ENCODE measurements around the gene MCC. TPM values are rescaled to one million over a fixed set of nuclear protein-coding genes. Genes with fewer than 3 reads are reported as not detected.

Gene MCC
- polyA plus RNA-seq, 1 donor (not counting 4 experiments of a cell fraction or from before 2014, with no cell fraction given), result 24.6 TPM

- Histone ChIP-seq H3K4me2 (ENCODE audit: control insufficient read depth, extremely low read depth, insufficient read depth, low read depth, low read length) (no peak overlapping the region), H3K27me3 (ENCODE audit: control insufficient read depth, extremely low read depth, insufficient read depth, low read length) (no peaks in the 10 kb centered on the region), H3K36me3 (ENCODE audit: control insufficient read depth in 2 of 2, extremely low read depth in 1 of 2, insufficient read depth in 2 of 2, low read length in 2 of 2) (no peaks in the 10 kb centered on the region), H3K9ac (ENCODE audit: control insufficient read depth, extremely low read depth, insufficient read depth, low read length) (no peak overlapping the region), H2AFZ (ENCODE audit: control insufficient read depth, low read length) (no peak overlapping the region), H3K79me2 (ENCODE audit: control insufficient read depth, insufficient read depth, low read length) (no peaks in the 10 kb centered on the region), H3K9me3 (ENCODE audit: control insufficient read depth, low read depth, low read length) (no peaks in the 10 kb centered on the region), H3K9me1 (ENCODE audit: control insufficient read depth, extremely low read depth, insufficient read depth, low read length) (no peaks in the 10 kb centered on the region), H3K27ac (ENCODE audit: control insufficient read depth, insufficient read depth, low read length) (no peak overlapping the region), H4K20me1 (ENCODE audit: control insufficient read depth, extremely low read depth, insufficient read depth, low read length) (no peaks in the 10 kb centered on the region), H3K4me3 (ENCODE audit: control insufficient read depth in 2 of 3, extremely low read depth in 1 of 3, insufficient read depth in 2 of 3, low read depth in 1 of 3, low read length in 3 of 3) (no peak overlapping the region), H3K4me1 (ENCODE audit: control insufficient read depth, extremely low read depth, insufficient read depth, low read length) (no peaks in the 10 kb centered on the region)
- DNase-seq (ENCODE audit: low read depth, low spot score), result no peak
- dilution Hi-C loops (cut with MboI; ENCODE audit: extremely low pct_ligation_motif_present, low sequenced_read_pairs), result no loop called here
- no peak for FAIRE-seq
- TF ChIP-seq CTCF (optimal IDR thresholded peaks at IDR 0.05 in 1 of 3, IDR thresholded peaks at IDR 0.05 in 1 of 3, conservative IDR thresholded peaks at IDR 0.05 in 1 of 3; ENCODE audit: extremely low read depth in 1 of 3, insufficient read depth in 2 of 3, low read length in 3 of 3), result no peak
- no peak for TF ChIP-seq EZH2 (IDR thresholded peaks at IDR 0.05; ENCODE audit: low read length)
These were observed 167.9 kb downstream of the MCC start for GRCh38 chr5:113320273-113320780.

GRCh38 chr5:113319256-113320053 is 168.8 kb downstream of the MCC start:
- Histone ChIP-seq H3K4me2 (ENCODE audit: control insufficient read depth, extremely low read depth, insufficient read depth, low read depth, low read length) (no peak overlapping the region), H3K4me3 (ENCODE audit: control insufficient read depth in 2 of 3, extremely low read depth in 1 of 3, insufficient read depth in 2 of 3, low read depth in 1 of 3, low read length in 3 of 3) (no peak overlapping the region), H3K9ac (ENCODE audit: control insufficient read depth, extremely low read depth, insufficient read depth, low read length) (no peak overlapping the region), H2AFZ (ENCODE audit: control insufficient read depth, low read length) (no peak overlapping the region), H3K27me3 (ENCODE audit: control insufficient read depth, extremely low read depth, insufficient read depth, low read length) (no peaks in the 10 kb centered on the region), H3K27ac (ENCODE audit: control insufficient read depth, insufficient read depth, low read length) (no peak overlapping the region), H3K79me2 (ENCODE audit: control insufficient read depth, insufficient read depth, low read length) (no peaks in the 10 kb centered on the region), H3K9me3 (ENCODE audit: control insufficient read depth, low read depth, low read length) (no peaks in the 10 kb centered on the region), H4K20me1 (ENCODE audit: control insufficient read depth, extremely low read depth, insufficient read depth, low read length) (no peaks in the 10 kb centered on the region), H3K4me1 (ENCODE audit: control insufficient read depth, extremely low read depth, insufficient read depth, low read length) (no peaks in the 10 kb centered on the region), H3K36me3 (ENCODE audit: control insufficient read depth in 2 of 2, extremely low read depth in 1 of 2, insufficient read depth in 2 of 2, low read length in 2 of 2) (no peaks in the 10 kb centered on the region), H3K9me1 (ENCODE audit: control insufficient read depth, extremely low read depth, insufficient read depth, low read length) (no peaks in the 10 kb centered on the region)
- dilution Hi-C loops (cut with MboI; ENCODE audit: extremely low pct_ligation_motif_present, low sequenced_read_pairs), result no loop called here
- no peak for TF ChIP-seq EZH2 (IDR thresholded peaks at IDR 0.05; ENCODE audit: low read length)
- no peak for TF ChIP-seq CTCF (optimal IDR thresholded peaks at IDR 0.05 in 1 of 3, IDR thresholded peaks at IDR 0.05 in 1 of 3, conservative IDR thresholded peaks at IDR 0.05 in 1 of 3; ENCODE audit: extremely low read depth in 1 of 3, insufficient read depth in 2 of 3, low read length in 3 of 3)
- no peak for DNase-seq (ENCODE audit: low read depth, low spot score)
- FAIRE-seq, result no peak
